RWPE1 (cell line): ENCODE data around the gene NNMT.

Experiments used
- CTCF ChIA-PET: fragments of 350-600 bp; sonication (Branson Sonifier 250); formaldehyde crosslinking; extraction: SDS; loops from one replicate; lab custom pipeline; 2021; lab: Yijun Ruan, JAX
- POLR2A ChIA-PET: fragments of 400-600 bp; formaldehyde crosslinking; extraction: SDS; loops from one replicate; lab custom pipeline; 2020; ENCODE audit warnings: antibody characterized with exemption; ENCODE audit not compliant: low non-redundant PET; lab: Yijun Ruan, JAX
- DNase-seq: peaks from one replicate; pipeline ENCODE4 v3.0.0; 2012; ENCODE audit warnings: low spot score
- H3K27ac ChIP-seq: fragments of 450-650 bp; 2 replicates; pipeline ENCODE4 v1.5.1; 2017
- CTCF ChIP-seq: fragments of 450-650 bp; conservative IDR thresholded peaks from 2 replicates; pipeline ENCODE4 v1.5.1; 2017; ENCODE audit warnings: low read depth, mild to moderate bottlenecking

Gene NNMT

GRCh38 chr11:114275280-114275679, 20.9 kb upstream of the NNMT start:
- no peak overlapping the region for H3K27ac ChIP-seq
- no peak for DNase-seq
- TF ChIP-seq CTCF: no peak
- POLR2A ChIA-PET: no interaction called here
- CTCF ChIA-PET: interaction anchor here (1.0 kb wide), 1 partner anchor 14 kb away, joined by 3 read pairs; no protein-coding TSS in a partner anchor

- CTCF ChIA-PET: no interaction called here
- POLR2A ChIA-PET: no interaction called here
- no peak for TF ChIP-seq CTCF
- no peak for DNase-seq
- no peak overlapping the region for H3K27ac ChIP-seq
These were observed 20.1 kb upstream of the NNMT start for GRCh38 chr11:114276077-114276476.

GRCh38 chr11:114277637-114278341, 18.4 kb upstream of the NNMT start:
- ChIA-PET POLR2A (no interaction called here), CTCF (interaction anchor here (1.4 kb wide), 1 partner anchor 15 kb away, joined by 4 read pairs; no protein-coding TSS in a partner anchor)
- no peak for TF ChIP-seq CTCF
- H3K27ac ChIP-seq: no peak overlapping the region
- DNase-seq: no peak

GRCh38 chr11:114278342-114279065, 17.7 kb upstream of the NNMT start:
- DNase-seq: no peak
- no peak overlapping the region for H3K27ac ChIP-seq
- POLR2A ChIA-PET: no interaction called here
- no peak for TF ChIP-seq CTCF
- CTCF ChIA-PET: interaction anchor here (1.4 kb wide), 1 partner anchor 16 kb away, joined by 4 read pairs; no protein-coding TSS in a partner anchor

- ChIA-PET CTCF (no interaction called here), POLR2A (no interaction called here)
- TF ChIP-seq CTCF: no peak
- H3K27ac ChIP-seq: peak overlapping the region; percentile 88
- peak; percentile 74 for DNase-seq
These were observed 16.2 kb upstream of the NNMT start for GRCh38 chr11:114279792-114280546.

- peak; percentile 49 for DNase-seq
- H3K27ac ChIP-seq: peak overlapping the region; percentile 88
- POLR2A ChIA-PET: no interaction called here
- TF ChIP-seq CTCF: peak; percentile 63
- CTCF ChIA-PET: interaction anchor here (0.5 to 1.5 kb wide), 3 partner anchors 20 to 483 kb away, joined by 4 to 5 read pairs (median 4); no protein-coding TSS in a partner anchor
These were observed 15.5 kb upstream of the NNMT start for GRCh38 chr11:114280696-114281095.
